Measurements from ENCODE around the gene CUX1.
"Not testable (repeated sequence)": the region's sequence is repeated elsewhere in the genome, so short reads cannot be mapped to it uniquely, and the experiment has no call there.

Gene CUX1

GRCh38 chr7:101843293-101844271, 26.2 kb downstream of the CUX1 start:
- no peak for DNase-seq (ENCODE audit: low read depth, low spot score)
- TF ChIP-seq, protein P1, sequence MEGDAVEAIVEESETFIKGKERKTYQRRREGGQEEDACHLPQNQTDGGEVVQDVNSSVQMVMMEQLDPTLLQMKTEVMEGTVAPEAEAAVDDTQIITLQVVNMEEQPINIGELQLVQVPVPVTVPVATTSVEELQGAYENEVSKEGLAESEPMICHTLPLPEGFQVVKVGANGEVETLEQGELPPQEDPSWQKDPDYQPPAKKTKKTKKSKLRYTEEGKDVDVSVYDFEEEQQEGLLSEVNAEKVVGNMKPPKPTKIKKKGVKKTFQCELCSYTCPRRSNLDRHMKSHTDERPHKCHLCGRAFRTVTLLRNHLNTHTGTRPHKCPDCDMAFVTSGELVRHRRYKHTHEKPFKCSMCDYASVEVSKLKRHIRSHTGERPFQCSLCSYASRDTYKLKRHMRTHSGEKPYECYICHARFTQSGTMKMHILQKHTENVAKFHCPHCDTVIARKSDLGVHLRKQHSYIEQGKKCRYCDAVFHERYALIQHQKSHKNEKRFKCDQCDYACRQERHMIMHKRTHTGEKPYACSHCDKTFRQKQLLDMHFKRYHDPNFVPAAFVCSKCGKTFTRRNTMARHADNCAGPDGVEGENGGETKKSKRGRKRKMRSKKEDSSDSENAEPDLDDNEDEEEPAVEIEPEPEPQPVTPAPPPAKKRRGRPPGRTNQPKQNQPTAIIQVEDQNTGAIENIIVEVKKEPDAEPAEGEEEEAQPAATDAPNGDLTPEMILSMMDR (IDR thresholded peaks at IDR 0.05; ENCODE audit: low read depth, low read length): no peak
- no peak overlapping the region for H3K4me3 ChIP-seq (ENCODE audit: low read depth, low read length)
- in situ Hi-C loops (cut with HindIII; ENCODE audit: low sequenced_read_pairs): no loop called here

GRCh38 chr7:101845974-101846373, 28.5 kb downstream of the CUX1 start:
- TF ChIP-seq, protein P1 (IDR thresholded peaks at IDR 0.05; ENCODE audit: low read depth, low read length): no peak
- in situ Hi-C loops (cut with HindIII; ENCODE audit: low sequenced_read_pairs): no loop called here
- H3K4me3 ChIP-seq (ENCODE audit: low read depth, low read length): no peak overlapping the region
- no peak for DNase-seq (ENCODE audit: low read depth, low spot score)

DNA sequence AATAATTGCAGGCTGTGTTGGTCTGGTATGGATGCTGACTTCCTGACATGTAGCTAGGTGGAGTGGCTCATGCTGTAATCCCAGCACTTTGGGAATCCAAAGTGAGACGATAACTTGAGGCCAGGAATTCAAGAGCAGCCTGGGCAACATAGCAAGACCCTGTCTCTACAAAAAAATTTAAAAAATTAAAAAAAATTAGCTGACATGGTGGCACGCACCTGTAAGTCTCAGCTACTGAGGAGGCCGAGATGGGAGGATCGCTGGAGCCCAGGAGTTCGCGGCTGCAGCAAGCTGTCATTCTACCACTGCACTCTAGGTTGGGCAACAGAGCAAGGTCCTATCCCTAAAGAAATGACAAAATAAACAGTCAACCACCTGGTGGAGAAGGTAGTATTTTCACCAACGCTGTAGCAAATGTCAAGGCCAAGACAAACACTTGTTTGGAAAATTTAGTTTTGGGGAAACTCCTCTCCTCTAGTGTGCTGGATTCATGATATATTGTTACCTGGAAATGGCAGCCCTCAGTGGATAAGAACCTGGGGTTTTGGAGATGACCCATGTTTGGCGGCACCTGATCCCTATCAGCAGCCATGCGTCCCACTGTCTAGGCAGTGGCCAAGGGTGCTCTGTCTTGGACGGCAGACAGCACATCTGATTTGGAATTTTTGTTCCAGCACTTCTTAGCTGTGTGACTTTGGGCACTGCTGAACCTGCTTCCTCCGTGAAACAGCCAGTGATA, 29.5 kb downstream of the CUX1 start:
- no peak for DNase-seq (ENCODE audit: low read depth, low spot score)
- TF ChIP-seq, protein P1 (IDR thresholded peaks at IDR 0.05; ENCODE audit: low read depth, low read length): no peak
- in situ Hi-C loops (cut with HindIII; ENCODE audit: low sequenced_read_pairs): no loop called here
- H3K4me3 ChIP-seq (ENCODE audit: low read depth, low read length): no peak overlapping the region

- TF ChIP-seq, protein P1 (IDR thresholded peaks at IDR 0.05; ENCODE audit: low read depth, low read length): no peak
- in situ Hi-C loops (cut with HindIII; ENCODE audit: low sequenced_read_pairs): no loop called here
- no peak overlapping the region for H3K4me3 ChIP-seq (ENCODE audit: low read depth, low read length)
- no peak for DNase-seq (ENCODE audit: low read depth, low spot score)
These were observed 31.0 kb downstream of the CUX1 start for GRCh38 chr7:101848208-101848951.

GRCh38 chr7:101849314-101849713, 31.9 kb downstream of the CUX1 start:
- in situ Hi-C loops (cut with HindIII; ENCODE audit: low sequenced_read_pairs); DNase-seq (ENCODE audit: low read depth, low spot score); H3K4me3 ChIP-seq (ENCODE audit: low read depth, low read length): not testable (repeated sequence)

DNA sequence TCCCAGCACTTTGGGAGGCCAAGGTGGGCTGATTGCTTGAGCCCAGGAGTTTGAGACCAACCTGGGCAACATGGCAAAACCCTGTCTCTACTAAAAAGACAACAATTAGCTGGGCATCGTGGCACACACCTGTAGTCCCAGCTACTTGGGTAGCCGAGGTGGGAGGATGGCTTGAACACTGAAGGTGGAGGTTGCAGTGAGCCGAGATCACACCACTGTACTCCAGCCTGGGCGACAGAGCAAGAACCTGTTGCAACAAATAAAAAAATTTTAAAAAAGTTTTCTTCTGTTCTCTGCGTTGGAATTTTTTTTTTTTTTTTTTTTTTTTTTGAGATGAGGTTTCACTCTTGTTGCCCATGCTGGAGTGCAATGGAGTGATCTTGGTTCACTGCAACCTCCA, 34.9 kb downstream of the CUX1 start:
- in situ Hi-C loops (cut with HindIII; ENCODE audit: low sequenced_read_pairs); DNase-seq (ENCODE audit: low read depth, low spot score): not testable (repeated sequence)

GRCh38 chr7:101853684-101854083, 36.3 kb downstream of the CUX1 start:
- H3K4me3 ChIP-seq (ENCODE audit: low read depth, low read length): no peak overlapping the region

More for the DNA sequence above, 34.9 kb downstream of the CUX1 start:
- not testable (repeated sequence) for H3K4me3 ChIP-seq (ENCODE audit: low read depth, low read length)

More at GRCh38 chr7:101853684-101854083, 36.3 kb downstream of the CUX1 start:
- TF ChIP-seq, protein P1 (IDR thresholded peaks at IDR 0.05; ENCODE audit: low read depth, low read length): no peak
- in situ Hi-C loops (cut with HindIII; ENCODE audit: low sequenced_read_pairs): no loop called here
- DNase-seq (ENCODE audit: low read depth, low spot score): no peak
